Globus pallidus (tissue), 1 donor: ENCODE measurements around the gene KATNBL1.
"Not testable (repeated sequence)": the region's sequence is repeated elsewhere in the genome, so short reads cannot be mapped to it uniquely, and the experiment has no call there.

Experiments
- DNase-seq: peaks from one replicate; pipeline ENCODE4 v3.0.0-alpha.2; 2015; ENCODE audit warnings: low spot score

The KATNBL1 gene

DNA sequence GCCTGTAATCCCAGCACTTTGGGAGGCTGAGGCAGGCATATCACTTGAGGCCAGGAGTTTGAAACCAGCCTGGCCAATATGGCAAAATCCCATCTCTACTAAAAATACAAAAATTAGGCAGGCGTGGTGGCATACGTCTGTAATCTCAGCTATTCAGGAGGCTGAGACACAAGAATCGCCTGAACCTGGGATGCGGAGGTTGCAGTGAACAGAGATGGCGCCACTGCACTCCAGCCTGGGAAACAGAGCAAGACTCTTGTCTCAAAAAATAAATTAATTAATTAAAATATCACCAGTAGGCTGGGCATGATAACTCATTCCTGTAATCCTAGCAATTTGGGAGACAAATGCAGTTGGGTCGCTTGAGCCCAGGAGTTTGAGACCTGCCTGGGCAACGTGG is 16.6 kb downstream of the KATNBL1 start:
- DNase-seq = not testable (repeated sequence)

DNA sequence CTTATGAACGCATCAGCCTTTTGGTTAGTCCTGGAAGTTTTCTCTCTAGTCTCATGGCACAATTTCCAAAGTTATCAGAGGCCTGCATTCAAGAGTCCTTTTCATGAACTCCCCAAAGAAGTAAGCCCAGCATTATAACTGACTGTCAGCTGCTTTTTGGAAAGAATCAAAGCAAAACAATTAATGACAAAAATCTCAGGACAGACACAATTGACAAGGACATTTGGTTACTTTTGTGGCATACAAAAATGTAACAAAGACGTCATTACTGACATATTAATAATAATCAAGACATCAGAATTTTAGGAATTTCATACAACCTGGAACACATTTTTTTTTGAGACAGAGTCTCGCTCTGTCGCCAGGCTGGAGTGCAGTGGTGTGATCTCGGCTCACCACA is 21.2 kb downstream of the KATNBL1 start:
- no peak for DNase-seq

DNA sequence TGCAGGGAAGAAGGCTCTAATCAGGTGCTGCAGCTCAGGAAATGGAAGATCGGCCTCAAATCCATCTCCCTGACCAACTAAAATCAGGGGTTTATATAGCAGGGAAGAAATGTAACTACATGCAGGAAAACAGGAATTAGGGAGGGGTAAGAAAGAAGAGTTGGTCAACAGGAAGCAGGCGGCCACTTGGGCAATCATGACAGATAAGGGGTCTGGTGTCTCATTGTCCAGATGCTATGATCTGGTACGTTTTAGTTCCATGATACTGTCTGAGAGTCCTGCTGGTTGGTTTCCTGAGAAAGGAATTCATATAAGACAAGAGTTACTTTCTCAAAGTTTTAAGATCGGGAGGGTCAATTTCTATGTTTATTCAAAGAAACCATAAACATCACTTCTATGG is 24.2 kb downstream of the KATNBL1 start:
- no peak for DNase-seq

DNA sequence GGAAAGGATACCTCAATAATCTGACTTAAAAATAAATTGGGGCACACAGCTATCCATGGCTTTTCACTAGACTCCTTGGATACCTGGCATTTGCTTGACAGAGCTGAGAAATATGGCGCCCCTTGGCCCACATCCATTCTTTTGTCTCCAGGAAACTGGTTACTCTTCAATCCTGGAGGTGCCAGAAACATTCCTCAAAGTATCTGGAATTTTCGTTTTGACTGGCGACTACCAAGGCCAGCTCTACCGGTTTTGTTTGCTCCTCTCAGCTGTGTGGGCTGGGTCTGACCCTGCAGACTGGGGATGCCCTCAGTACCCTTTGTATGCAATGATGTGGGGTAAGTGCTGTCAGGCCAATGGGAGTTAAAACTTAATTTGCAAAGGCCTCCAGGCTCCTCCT is 27.0 kb downstream of the KATNBL1 start:
- DNase-seq = no peak

DNA sequence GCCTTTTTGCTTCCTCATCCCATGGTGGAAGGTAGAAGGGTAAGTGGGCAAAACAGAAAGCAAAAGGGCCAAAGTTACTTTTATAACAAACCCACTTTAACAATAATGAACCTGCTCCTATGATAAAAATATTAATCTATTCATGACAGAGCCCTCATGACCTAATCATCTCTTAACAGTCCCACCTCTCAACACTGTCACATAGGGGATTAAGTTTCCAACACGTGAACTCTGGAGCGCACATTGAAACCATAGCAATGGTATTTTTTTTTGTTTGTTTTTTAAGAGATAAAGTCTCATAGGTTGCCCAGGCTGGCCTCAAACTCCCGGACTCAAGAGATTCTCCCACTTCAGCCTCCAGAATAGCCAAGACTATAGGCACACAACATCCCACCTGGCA is 30.7 kb downstream of the KATNBL1 start:
- no peak for DNase-seq

DNA sequence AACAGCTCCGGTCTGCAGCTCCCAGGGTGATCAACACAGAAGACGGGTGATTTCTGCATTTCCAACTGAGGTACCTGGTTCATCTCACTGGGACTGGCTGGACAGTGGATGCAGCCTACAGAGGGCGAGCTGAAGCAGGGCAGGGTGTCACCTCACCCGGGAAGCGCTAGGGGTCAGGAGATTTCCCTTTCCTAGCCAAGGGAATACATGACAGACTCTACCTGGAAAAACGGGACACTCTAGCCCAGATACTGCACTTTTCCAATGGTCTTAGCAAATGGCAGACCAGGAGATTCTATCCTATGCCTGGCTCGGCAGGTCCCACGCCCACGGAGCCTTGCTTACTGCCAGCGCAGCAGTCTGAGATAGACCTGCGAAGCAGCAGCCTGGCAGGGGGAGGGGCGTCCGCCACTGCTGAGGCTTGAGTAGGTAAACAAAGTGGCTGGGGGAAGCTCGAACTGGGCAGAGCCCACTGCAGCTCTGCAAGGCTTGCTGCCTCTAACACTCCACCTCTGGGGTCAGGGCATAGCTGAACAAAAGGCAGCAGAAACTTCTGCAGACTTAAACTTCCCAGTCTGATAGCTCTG is 43.8 kb downstream of the KATNBL1 start:
- DNase-seq = not testable (repeated sequence)

DNA sequence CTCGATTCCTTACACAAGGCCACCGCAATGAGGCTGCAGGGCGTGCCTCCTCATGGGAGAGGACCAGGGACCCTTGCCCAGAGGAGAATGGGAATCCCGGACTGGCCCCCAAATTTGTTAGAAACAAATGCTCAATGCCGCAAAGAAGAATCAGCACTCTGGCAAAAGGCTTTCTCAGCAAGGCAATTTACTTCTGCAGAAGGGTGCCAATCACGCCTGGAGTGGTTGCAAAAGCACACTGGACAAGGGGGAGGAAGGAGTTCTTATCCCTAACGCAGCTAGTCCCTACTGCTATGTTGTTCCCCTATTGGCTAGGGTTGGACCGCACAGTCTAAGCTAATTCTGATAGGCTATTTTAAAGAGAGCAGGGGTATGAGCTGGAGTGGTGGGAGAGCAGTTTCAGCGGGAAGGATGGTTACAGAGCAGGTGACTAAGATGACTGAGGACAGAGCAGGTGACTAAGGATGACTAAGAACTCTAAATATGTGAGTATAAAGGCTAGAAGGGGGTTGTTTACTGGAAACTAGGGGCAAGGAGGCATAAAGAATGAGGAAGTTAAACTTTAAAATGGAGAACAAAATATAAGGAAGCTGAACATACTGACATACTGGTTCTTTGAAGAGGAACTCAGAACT is 48.5 kb downstream of the KATNBL1 start:
- DNase-seq = no peak

DNA sequence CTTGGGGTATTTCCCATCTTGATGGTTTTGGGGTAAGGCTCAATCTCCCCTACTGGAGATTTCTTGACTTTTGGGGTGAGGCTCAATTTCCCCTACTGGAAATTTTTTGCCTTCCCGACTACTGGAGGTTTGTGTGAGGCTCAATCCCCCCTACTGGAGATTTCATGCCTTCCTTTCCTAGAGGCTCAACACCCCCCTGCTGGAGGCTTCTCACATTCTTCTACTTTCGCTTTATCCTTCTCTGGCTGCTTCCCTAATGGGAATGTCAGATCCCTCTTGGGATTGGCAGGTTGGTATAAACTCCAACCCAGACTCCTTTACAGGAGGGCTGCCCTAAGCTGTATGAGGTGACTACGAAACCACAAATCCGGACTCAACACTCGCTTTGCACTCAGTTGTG is 49.2 kb downstream of the KATNBL1 start:
- no peak for DNase-seq

DNA sequence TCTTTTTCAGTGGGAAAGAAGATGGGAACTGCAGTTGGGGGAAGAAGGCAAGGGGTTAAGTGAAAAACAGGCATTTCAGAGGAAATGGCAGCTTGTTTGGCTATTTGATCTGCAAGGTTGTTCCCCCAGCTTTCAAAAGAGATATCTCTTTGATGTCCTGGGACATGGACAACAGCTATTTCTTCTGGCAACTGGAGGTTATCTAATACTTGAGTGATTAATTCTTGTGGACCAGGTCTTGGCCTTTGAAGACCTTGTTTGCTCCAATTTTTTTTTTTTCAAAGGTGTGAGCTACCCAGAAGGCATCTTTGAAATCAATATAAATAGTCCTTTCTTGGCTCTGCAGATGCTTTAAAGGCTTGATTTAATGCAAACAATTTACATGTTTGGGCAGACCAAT is 51.5 kb downstream of the KATNBL1 start:
- no peak for DNase-seq

DNA sequence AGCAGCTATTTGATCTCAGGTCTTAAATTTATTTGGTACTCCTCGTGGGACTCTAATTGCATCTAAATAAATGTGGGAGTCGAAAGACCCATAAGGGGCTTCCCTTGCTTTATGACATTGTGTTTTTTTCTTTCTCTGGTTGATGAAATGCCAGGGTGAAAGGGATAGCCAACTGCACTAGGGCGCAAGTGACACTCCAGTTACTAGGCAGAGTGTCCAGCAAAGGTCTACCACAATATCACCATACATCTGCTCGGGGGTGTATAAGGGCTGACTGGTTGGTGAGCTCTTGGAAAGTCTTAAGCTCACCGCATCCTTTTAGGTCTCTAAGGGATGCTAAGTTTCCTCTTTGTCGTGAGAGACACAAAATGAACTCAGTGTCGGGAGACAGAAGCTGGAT is 54.0 kb downstream of the KATNBL1 start:
- DNase-seq = no peak

DNA sequence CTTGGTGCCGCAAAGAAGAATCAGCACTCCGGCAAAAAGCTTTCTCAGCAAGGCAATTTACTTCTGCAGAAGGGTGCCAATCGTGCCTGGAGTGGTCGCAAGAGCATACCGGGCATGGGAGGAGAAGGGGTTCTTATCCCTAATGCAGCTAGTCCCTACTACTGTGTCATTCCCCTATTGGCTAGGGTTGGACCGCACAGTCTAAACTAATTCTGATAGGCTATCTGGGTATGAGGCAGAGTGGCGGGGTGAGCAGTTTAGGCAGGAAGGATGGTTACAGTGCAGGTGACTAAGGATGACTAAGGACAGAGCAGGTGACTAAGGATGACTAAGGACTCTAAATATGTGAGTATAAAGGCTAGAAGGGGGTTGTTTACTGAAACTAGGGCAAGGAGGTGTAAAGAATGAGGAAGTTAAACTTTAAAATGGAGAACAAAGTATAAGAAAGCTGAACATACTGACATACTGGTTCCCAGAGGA is 55.1 kb downstream of the KATNBL1 start:
- DNase-seq = no peak

DNA sequence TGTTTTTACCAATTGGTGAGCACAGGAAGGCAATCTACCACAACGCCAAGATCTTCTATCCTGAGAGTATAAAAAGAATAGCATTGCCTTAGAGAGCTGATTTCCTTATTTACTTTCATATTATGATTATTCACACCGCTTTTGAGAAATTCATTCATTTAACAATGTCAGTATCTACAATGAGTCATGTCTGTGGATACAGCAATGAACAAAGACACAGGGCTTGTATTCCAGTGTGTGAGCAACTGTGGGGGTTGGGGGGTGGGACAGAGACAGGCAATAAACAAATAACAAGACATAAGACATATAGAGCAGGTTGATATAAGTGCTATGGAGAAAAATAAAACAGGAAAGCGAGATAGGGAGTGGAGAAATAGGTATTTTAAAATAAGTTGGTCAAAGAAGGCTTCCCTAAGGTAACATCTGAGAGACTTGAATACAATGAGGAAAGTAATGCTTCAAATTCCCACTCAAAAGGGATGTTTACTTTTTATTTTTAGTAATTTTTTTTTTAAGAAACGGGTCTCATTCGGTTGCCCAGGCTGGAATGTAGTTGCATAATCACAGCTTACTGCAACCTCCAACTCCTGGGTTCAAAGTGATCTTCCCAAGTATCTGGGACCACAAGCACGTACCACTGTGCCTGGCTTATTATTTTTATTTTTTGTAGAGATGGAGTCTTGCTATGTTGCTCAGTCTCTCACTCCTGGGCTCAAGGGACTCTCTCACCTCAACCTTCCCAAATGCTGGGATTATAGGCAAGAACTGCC is 62.3 kb downstream of the KATNBL1 start:
- no peak for DNase-seq

DNA sequence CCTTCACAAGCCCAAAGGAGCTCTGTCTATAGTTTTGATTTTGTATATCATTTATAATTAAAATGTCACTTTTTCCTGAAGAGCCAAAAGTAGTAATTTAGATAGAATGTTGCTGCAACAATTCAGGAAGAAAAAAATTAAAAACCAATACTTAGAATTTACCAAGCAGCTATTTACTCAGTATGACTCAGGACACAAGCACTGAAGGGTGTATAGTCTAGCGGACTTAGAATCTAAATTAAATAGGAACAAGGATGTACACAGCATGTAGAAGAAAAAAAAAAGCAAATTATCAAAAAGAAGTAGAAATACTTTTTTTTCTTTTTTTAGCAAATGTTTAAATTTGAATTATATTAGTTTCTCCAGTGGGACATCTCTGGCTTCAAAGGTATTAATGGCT is 76.4 kb downstream of the KATNBL1 start:
- no peak for DNase-seq

DNA sequence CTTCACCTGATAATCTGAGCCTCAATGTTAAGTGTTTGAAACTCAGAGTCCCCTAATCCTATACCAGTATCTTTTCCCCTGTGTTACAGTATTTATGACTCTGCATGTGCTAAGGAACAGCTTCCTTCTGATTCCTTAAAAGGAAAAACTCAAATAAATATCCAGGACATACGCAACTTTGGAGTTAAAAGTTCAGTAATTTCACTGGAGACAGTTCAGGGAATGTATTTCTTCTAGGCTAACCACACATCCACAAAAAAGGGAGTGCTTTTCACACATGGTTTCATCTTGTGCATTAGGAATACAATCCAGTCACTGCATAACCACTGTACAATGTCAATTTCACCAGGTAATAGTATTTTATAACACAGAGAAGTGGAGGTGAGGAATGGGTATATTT is 77.0 kb downstream of the KATNBL1 start:
- no peak for DNase-seq

DNA sequence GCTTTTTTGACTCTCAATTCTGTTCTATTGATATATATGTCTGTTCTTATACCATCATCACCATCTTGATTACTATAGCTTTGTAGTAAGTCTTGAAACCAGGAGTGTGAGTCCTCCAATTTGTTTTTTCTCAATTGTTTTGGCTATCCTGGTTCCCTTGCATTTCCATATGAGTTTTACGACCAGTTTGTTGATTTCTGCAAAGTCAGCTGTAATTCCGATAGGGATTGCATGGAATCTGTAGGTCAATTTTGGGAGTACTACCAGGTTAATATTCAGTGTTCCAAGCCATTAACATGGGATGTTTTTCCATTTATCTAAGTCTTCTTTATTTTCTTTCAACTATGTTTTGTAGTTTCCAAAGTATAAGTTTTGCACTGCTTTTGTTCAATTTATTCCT is 81.0 kb downstream of the KATNBL1 start:
- no peak for DNase-seq

DNA sequence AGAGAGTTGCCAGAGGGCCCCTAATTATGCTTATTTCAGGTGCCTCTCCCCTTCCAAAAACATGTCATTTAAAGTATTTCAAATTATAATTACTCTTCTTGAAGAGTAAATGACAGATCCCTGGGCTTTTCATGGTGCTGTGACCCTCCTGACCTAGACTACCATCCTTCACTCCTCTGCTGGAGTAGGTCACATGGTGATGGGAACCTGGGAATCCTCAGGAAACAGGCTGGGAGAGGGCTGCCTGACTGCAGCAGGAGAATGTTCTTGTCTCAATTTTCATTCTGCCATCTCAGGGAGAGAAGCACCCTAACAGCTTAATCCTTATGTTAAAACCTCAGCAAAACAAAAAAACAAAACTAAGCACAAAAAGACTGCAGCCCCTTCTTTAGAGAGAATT is 83.4 kb downstream of the KATNBL1 start:
- DNase-seq = no peak

DNA sequence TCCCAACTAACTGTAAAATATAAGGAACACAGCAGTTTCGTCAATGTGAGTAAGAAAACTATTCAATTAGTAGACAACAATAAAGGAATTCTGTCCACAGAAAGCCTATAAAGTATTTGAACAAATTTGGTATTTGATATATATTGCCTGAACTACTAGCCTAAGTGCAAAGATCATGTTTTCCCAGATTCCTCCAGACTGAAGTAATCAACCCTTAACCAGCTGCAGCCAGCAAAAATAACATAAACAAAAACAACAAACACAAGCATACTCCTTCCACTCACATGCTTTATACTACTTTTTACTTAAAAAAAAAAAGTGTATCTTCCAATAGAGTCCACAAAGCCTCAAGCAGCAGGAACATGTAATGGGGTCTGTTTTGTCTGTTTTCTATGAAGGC is 84.0 kb downstream of the KATNBL1 start:
- no peak for DNase-seq

DNA sequence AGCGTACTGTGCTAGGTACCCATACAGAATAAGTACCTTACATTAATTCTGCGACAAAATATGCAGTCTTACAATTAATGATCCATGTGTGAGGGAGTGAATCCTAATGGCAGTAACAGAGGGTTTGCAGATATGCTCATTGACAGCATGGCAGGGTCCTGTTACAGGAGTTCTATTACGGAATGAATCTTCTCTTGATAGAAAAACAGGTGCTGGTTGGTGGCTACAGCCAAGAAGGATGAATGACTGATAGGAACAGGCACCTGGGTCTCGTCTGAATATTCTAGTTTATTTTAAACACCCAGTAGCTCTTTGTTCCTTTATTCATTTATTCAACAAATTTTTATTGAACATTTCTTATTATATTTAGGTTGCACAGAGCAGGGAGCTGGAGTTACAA is 85.2 kb downstream of the KATNBL1 start:
- no peak for DNase-seq

DNA sequence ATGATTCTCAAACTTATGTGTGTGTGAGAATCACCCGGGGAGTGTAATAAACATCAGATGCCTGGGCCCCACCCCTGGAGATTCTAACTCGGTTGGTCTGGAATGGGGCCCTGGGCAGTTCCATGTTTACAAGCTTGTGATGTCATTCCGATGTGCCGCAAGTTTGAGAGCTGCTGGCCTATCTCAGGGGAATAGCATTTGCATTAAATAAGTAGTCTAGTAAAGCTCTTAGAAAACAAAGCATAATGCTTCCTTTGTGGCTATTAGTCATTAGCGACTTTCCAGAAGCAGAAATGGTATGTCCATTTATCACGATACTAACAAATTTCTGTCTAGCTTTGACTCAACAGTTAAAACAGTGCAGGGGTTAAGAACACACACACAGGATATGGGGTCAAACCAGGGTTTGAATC is 87.1 kb downstream of the KATNBL1 start:
- no peak for DNase-seq

DNA sequence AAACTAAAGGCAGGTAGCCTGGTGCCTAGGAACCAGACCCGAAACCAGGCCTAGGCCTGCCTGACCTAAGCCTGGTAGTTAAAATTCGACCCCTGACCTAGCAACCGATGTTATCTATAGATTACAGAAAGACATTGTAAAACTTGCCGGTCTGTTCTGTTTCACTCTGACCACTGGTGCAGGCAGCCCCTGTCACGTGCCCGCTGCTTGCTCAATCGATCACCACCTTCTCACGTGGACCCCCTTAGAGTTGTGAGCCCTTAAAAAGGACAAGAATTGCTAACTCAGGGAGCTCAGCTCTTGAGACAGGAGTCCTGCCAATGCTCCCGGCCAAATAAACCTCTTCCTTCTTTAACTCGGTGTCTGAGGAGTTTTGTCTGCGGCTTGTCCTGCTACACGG is 88.1 kb downstream of the KATNBL1 start:
- DNase-seq = not testable (repeated sequence)

DNA sequence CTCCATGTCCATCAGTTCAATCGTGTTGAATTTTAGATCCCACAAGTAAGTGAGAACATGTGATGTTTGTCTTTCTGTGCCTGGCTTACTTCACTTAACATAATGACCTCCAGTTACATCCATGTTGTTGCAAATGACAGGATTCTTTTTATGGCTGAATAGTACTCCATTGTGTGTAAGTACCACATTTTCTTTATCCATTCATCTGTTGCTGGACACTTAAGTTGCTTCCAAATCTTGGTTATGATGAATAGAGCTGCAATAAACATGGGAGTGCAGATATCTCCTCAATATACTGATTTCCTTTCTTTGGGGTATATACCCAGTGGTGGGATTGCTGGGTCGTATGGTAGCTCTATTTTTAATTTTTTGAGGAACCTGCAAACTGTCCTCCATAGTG is 89.5 kb downstream of the KATNBL1 start:
- DNase-seq = not testable (repeated sequence)

DNA sequence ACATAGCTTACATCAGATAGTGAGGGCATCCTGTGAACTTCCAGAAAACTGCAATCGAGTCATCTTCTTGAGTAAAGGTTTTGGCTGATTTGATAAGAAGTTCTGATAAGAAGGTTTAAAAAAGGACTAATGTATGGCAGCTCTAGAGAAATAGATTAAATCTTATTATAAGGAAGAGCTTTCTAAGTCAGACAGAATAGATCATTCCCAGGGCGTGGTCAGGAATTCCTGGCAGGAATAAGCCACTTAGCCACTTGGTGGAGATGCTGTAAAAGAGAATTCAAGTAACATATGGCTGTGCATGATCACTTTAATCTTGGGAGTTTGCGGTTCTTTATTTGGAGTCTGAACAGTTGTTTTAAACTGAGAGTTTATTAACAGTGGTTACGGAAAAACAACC is 90.6 kb downstream of the KATNBL1 start:
- DNase-seq = no peak

DNA sequence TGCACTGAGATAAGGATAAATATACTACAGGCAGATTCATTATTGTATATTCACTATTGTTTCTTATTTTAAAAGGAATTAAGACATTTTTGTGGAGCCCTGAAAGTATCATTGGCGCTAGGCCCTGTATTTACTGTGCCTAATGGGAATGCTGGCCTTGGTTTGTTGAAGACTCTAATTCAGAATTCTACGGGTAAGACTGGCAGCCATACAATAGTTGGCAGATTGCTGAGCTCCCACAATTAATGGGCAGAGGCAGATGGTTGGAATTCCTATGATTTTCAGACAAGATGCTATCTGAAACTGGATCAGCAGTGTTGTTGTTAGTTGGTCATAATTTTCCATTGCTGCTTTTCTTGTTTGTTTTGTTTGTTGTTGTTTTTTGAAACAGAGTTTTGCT is 93.3 kb downstream of the KATNBL1 start:
- DNase-seq = no peak
